22Rv1 (cell line): ENCODE data around the gene CFAP45.

Experiments used
- ZFX ChIP-seq: fragments of 450-650 bp; IDR thresholded peaks from 2 replicates; pipeline ENCODE4 v1.6.1; 2017; ENCODE audit warnings: antibody characterized with exemption, borderline replicate concordance
- TF ChIP-seq, protein P1 (sequence below): fragments of 450-650 bp; IDR thresholded peaks from 2 replicates; pipeline ENCODE4 v1.5.1; 2017; ENCODE audit warnings: mild to moderate bottlenecking

DNA sequence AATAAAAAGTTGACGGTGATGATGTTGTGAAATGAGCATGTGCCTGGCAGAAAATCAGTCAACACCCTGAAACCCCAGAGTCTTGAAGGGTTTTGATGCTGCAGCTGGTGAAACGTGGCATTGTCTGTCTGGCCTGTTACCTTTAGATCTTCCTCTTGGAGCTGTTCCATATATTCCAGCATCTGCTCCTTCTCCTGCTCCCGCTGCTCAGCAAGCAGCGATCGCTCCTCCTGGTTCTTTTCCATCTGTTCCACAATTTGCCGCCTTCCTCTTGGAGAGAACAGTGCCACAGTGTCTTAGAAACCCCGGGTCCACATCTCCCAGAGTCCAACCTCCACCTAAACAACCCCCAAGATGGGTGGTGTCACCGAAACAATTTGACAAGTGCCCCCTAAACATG is 15.7 kb downstream of the CFAP45 start:
- TF ChIP-seq, protein P1, sequence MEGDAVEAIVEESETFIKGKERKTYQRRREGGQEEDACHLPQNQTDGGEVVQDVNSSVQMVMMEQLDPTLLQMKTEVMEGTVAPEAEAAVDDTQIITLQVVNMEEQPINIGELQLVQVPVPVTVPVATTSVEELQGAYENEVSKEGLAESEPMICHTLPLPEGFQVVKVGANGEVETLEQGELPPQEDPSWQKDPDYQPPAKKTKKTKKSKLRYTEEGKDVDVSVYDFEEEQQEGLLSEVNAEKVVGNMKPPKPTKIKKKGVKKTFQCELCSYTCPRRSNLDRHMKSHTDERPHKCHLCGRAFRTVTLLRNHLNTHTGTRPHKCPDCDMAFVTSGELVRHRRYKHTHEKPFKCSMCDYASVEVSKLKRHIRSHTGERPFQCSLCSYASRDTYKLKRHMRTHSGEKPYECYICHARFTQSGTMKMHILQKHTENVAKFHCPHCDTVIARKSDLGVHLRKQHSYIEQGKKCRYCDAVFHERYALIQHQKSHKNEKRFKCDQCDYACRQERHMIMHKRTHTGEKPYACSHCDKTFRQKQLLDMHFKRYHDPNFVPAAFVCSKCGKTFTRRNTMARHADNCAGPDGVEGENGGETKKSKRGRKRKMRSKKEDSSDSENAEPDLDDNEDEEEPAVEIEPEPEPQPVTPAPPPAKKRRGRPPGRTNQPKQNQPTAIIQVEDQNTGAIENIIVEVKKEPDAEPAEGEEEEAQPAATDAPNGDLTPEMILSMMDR, result no peak
- TF ChIP-seq ZFX, result no peak
